Activated CD8-positive, alpha-beta memory T cell treated with anti-CD3 and anti-CD28 coated beads for 4 hours (primary cell): ENCODE results near the gene INTS11.

Experiments
- DNase-seq, 2 donors: peaks; one replicate each; pipeline ENCODE4 v3.0.0-alpha.2; 2020; ENCODE audit warnings: low read depth in 2 of 2

Gene INTS11

GRCh38 chr1:1262758-1263157 lies 61.7 kb downstream of the INTS11 start:
- no peak for DNase-seq

DNA sequence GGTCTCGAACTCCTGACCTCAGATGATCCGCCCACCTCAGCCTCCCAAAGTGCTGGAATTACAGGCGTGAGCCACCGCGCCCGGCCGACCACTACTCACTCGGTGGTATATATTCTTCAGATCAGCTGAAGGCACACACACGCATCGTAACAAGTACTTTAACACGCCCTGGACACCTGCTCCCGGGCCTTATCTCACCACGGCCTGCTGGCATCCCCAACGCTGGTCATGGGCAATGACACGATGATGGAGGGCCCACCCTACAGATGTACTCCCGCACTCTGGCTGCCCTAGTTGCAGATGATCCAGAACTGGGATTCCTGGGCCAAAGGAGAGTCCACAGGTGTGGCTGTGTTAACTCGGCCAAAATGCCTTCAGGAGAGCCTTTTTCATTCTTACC lies 62.4 kb downstream of the INTS11 start:
- DNase-seq, result no peak
